Measurements from ENCODE around the gene CNTNAP2. TPM values are rescaled to one million over a fixed set of nuclear protein-coding genes. Genes with fewer than 3 reads are reported as not detected.

CNTNAP2 gene
- total and polyA plus RNA-seq, 2 of the 4 experiments (the other 2 are of a cell fraction): not detected

GRCh38 chr7:146208492-146208891 is 91.9 kb downstream of the CNTNAP2 start:
- H2BK20ac ChIP-seq (ENCODE audit: low read depth, low read length): no peak overlapping the region
- no peak overlapping the region for H3K4ac ChIP-seq (ENCODE audit: low read depth, low read length)
- no peak overlapping the region for H2BK15ac ChIP-seq (ENCODE audit: low read depth, low read length)
- in situ Hi-C loops (cut with MboI; ENCODE audit: low sequenced_read_pairs) (no loop called here), intact Hi-C loops (cut with micrococcal nuclease) (no loop called here), dilution Hi-C loops (cut with HindIII; ENCODE audit: low sequenced_read_pairs, unreplicated experiment) (no loop called here)
- H3K23ac ChIP-seq (ENCODE audit: low read depth, low read length): no peak overlapping the region
- WGBS, 2 experiments (ENCODE audit: extremely low coverage in 2 of 2, insufficient read length in 1 of 2): no CpG with 5 or more reads among the region's 1 CpG
- no peak overlapping the region for H4K91ac ChIP-seq (ENCODE audit: insufficient read depth, low read depth, low read length)
- H3K14ac ChIP-seq (replicated peaks; ENCODE audit: low read depth, low read length): no peak overlapping the region
- no peak overlapping the region for H3K4me2 ChIP-seq (ENCODE audit: low read depth, low read length)
- H3K56ac ChIP-seq (ENCODE audit: extremely low read depth, insufficient read depth, low read length): no peak overlapping the region
- ChIA-PET CTCF (no interaction called here), POLR2A (ENCODE audit: unreplicated experiment) (no interaction called here)
- peaks cover 3% of the 10 kb centered on the region; the same call in 1 of the 2 replicates for H3K9me3 ChIP-seq (ENCODE audit: control insufficient read depth, insufficient read depth, low read length)
- H3K9me1 ChIP-seq (ENCODE audit: insufficient read depth, low read length): no peaks in the 10 kb centered on the region
- H2BK5ac ChIP-seq (ENCODE audit: low read depth, low read length, poor library complexity, severe bottlenecking): no peak overlapping the region
- no TSS peak for BruUV-seq (replicated peaks)
- TF ChIP-seq MAZ (IDR thresholded peaks at IDR 0.05; ENCODE audit: borderline replicate concordance, low read depth, low read length) (no peak), CEBPB (IDR thresholded peaks at IDR 0.05; ENCODE audit: low read depth, low read length) (no peak), BHLHE40 (IDR thresholded peaks at IDR 0.05; ENCODE audit: low read depth, low read length) (no peak), RFX5 (IDR thresholded peaks at IDR 0.05; ENCODE audit: low read depth, low read length) (no peak), POLR2A (IDR thresholded peaks at IDR 0.05; ENCODE audit: low read depth, low read length) (no peak), RCOR1 (IDR thresholded peaks at IDR 0.05; ENCODE audit: insufficient replicate concordance, low read length) (no peak), CTCF (conservative IDR thresholded peaks at IDR 0.05; ENCODE audit: low read depth, low read length) (no peak), USF2 (IDR thresholded peaks at IDR 0.05; ENCODE audit: low read depth, low read length) (no peak), NFE2L2 (IDR thresholded peaks at IDR 0.05; ENCODE audit: low read depth, low read length) (no peak), RAD21 (IDR thresholded peaks at IDR 0.05; ENCODE audit: low read length) (no peak), ELK1 (IDR thresholded peaks at IDR 0.05; ENCODE audit: borderline replicate concordance, low read depth, low read length) (no peak), FOS (IDR thresholded peaks at IDR 0.05; ENCODE audit: low read depth, low read length) (no peak), SMC3 (IDR thresholded peaks at IDR 0.05; ENCODE audit: low read depth, low read length) (no peak)
- H3K79me1 ChIP-seq (ENCODE audit: low read depth in 1 of 2, low read length in 2 of 2): no peaks in the 10 kb centered on the region
- H3K36me3 ChIP-seq (ENCODE audit: control insufficient read depth, insufficient read depth, low read length): no peaks in the 10 kb centered on the region
- DNase-seq (no peak), ATAC-seq (ENCODE audit: low read depth) (no peak)
- H4K8ac ChIP-seq (ENCODE audit: low read depth in 2 of 2, low read length in 2 of 2): no peak overlapping the region
- no peak overlapping the region for H3K27ac ChIP-seq (ENCODE audit: insufficient read depth, low read length)
- no peak overlapping the region for H3K9ac ChIP-seq (ENCODE audit: low read depth, low read length)
- no peak overlapping the region for H4K5ac ChIP-seq (ENCODE audit: low read depth, low read length)
- H3K4me1 ChIP-seq (ENCODE audit: control insufficient read depth, insufficient read depth, low read length): no peaks in the 10 kb centered on the region
- H3K4me3 ChIP-seq (ENCODE audit: insufficient read depth, low read depth, low read length): no peak overlapping the region
- H2AK9ac ChIP-seq (replicated peaks; ENCODE audit: low read depth, low read length, poor library complexity): no peak overlapping the region
- H2AFZ ChIP-seq (replicated peaks; ENCODE audit: low read length, poor library complexity): no peak overlapping the region
- no peak overlapping the region for H2AK5ac ChIP-seq (ENCODE audit: low read depth, low read length)
- H3K27me3 ChIP-seq (ENCODE audit: control insufficient read depth, insufficient read depth, low read length): no peaks in the 10 kb centered on the region
- no peaks in the 10 kb centered on the region for H4K20me1 ChIP-seq (ENCODE audit: insufficient read depth, low read length)
- H2BK120ac ChIP-seq (ENCODE audit: low read depth, low read length): no peak overlapping the region
- no peak overlapping the region for H3K18ac ChIP-seq (ENCODE audit: low read depth, low read length)
